Measurements from ENCODE around the gene F2RL1.
"Not testable (repeated sequence)": the region's sequence is repeated elsewhere in the genome, so short reads cannot be mapped to it uniquely, and the experiment has no call there.

Gene F2RL1

GRCh38 chr5:76775921-76776320, 42.9 kb upstream of the F2RL1 start:
- no peaks in the 10 kb centered on the region for H3F3A ChIP-seq (ENCODE audit: insufficient read depth, low read length)
- no peak overlapping the region for H3K4me2 ChIP-seq (ENCODE audit: low read depth, low read length)
- H2AFZ ChIP-seq (ENCODE audit: low read length): no peak overlapping the region
- H3K79me2 ChIP-seq (ENCODE audit: low read length): no peaks in the 10 kb centered on the region
- H3K36me3 ChIP-seq (replicated peaks; ENCODE audit: insufficient read depth, low read length): no peaks in the 10 kb centered on the region
- H3K9me2 ChIP-seq (replicated peaks; ENCODE audit: insufficient read depth, low read length): no peaks in the 10 kb centered on the region
- no peaks in the 10 kb centered on the region for H3K27me3 ChIP-seq (replicated peaks; ENCODE audit: insufficient read depth, low read length)
- H3K4me3 ChIP-seq (ENCODE audit: low read length): no peak overlapping the region
- H3K9ac ChIP-seq (ENCODE audit: low read length): no peak overlapping the region
- no peaks in the 10 kb centered on the region for H3K9me3 ChIP-seq (replicated peaks; ENCODE audit: insufficient read depth, low read length)
- no peaks in the 10 kb centered on the region for H4K20me1 ChIP-seq (ENCODE audit: insufficient read depth, low read length)
- TF ChIP-seq EZH2 (optimal IDR thresholded peaks at IDR 0.05; ENCODE audit: low read depth, low read length): no peak
- no peak for TF ChIP-seq EZH2phosphoT487 (IDR thresholded peaks at IDR 0.05; ENCODE audit: low read length)
- no peak for TF ChIP-seq CTCF (IDR thresholded peaks at IDR 0.05; ENCODE audit: low read length)
- no peaks in the 10 kb centered on the region for H3K4me1 ChIP-seq (ENCODE audit: low read length)
- no peak for DNase-seq
- no peak overlapping the region for H3K27ac ChIP-seq (ENCODE audit: low read length)

GRCh38 chr5:76776391-76776790, 42.4 kb upstream of the F2RL1 start:
- no peaks in the 10 kb centered on the region for H4K20me1 ChIP-seq (ENCODE audit: insufficient read depth, low read length)
- TF ChIP-seq EZH2phosphoT487 (IDR thresholded peaks at IDR 0.05; ENCODE audit: low read length) (no peak), EZH2 (optimal IDR thresholded peaks at IDR 0.05; ENCODE audit: low read depth, low read length) (no peak), CTCF (IDR thresholded peaks at IDR 0.05; ENCODE audit: low read length) (no peak)

GRCh38 chr5:76780616-76781015, 38.2 kb upstream of the F2RL1 start:
- not testable (repeated sequence) for H2AFZ ChIP-seq (ENCODE audit: low read length); H3K4me2 ChIP-seq (ENCODE audit: low read depth, low read length); DNase-seq; H3F3A ChIP-seq (ENCODE audit: insufficient read depth, low read length); H3K27me3 ChIP-seq (replicated peaks; ENCODE audit: insufficient read depth, low read length); H3K9ac ChIP-seq (ENCODE audit: low read length); H3K9me3 ChIP-seq (replicated peaks; ENCODE audit: insufficient read depth, low read length); H3K79me2 ChIP-seq (ENCODE audit: low read length); H3K4me3 ChIP-seq (ENCODE audit: low read length); H3K4me1 ChIP-seq (ENCODE audit: low read length); H3K9me2 ChIP-seq (replicated peaks; ENCODE audit: insufficient read depth, low read length); H3K36me3 ChIP-seq (replicated peaks; ENCODE audit: insufficient read depth, low read length); H3K27ac ChIP-seq (ENCODE audit: low read length); H4K20me1 ChIP-seq (ENCODE audit: insufficient read depth, low read length)

More at GRCh38 chr5:76776391-76776790, 42.4 kb upstream of the F2RL1 start:
- H3K9ac ChIP-seq (ENCODE audit: low read length): no peak overlapping the region
- no peak overlapping the region for H3K4me3 ChIP-seq (ENCODE audit: low read length)
- H3K79me2 ChIP-seq (ENCODE audit: low read length): no peaks in the 10 kb centered on the region
- H3K27me3 ChIP-seq (replicated peaks; ENCODE audit: insufficient read depth, low read length): no peaks in the 10 kb centered on the region
- no peaks in the 10 kb centered on the region for H3K9me3 ChIP-seq (replicated peaks; ENCODE audit: insufficient read depth, low read length)
- DNase-seq: no peak
- H3K9me2 ChIP-seq (replicated peaks; ENCODE audit: insufficient read depth, low read length): no peaks in the 10 kb centered on the region
- H3K36me3 ChIP-seq (replicated peaks; ENCODE audit: insufficient read depth, low read length): no peaks in the 10 kb centered on the region
- no peak overlapping the region for H2AFZ ChIP-seq (ENCODE audit: low read length)
- H3K4me2 ChIP-seq (ENCODE audit: low read depth, low read length): no peak overlapping the region
- no peaks in the 10 kb centered on the region for H3F3A ChIP-seq (ENCODE audit: insufficient read depth, low read length)
- no peak overlapping the region for H3K27ac ChIP-seq (ENCODE audit: low read length)
- H3K4me1 ChIP-seq (ENCODE audit: low read length): no peaks in the 10 kb centered on the region

- Histone ChIP-seq H3F3A (ENCODE audit: insufficient read depth, low read length) (no peaks in the 10 kb centered on the region), H3K36me3 (replicated peaks; ENCODE audit: insufficient read depth, low read length) (no peaks in the 10 kb centered on the region), H3K4me2 (ENCODE audit: low read depth, low read length) (no peak overlapping the region), H2AFZ (ENCODE audit: low read length) (no peak overlapping the region), H3K27me3 (replicated peaks; ENCODE audit: insufficient read depth, low read length) (no peaks in the 10 kb centered on the region), H4K20me1 (ENCODE audit: insufficient read depth, low read length) (no peaks in the 10 kb centered on the region), H3K9me3 (replicated peaks; ENCODE audit: insufficient read depth, low read length) (no peaks in the 10 kb centered on the region), H3K27ac (ENCODE audit: low read length) (no peak overlapping the region), H3K4me3 (ENCODE audit: low read length) (no peak overlapping the region), H3K9me2 (replicated peaks; ENCODE audit: insufficient read depth, low read length) (no peaks in the 10 kb centered on the region), H3K4me1 (ENCODE audit: low read length) (no peaks in the 10 kb centered on the region), H3K79me2 (ENCODE audit: low read length) (no peaks in the 10 kb centered on the region), H3K9ac (ENCODE audit: low read length) (no peak overlapping the region)
- no peak for DNase-seq
- no peak for TF ChIP-seq EZH2 (optimal IDR thresholded peaks at IDR 0.05; ENCODE audit: low read depth, low read length)
- TF ChIP-seq EZH2phosphoT487 (IDR thresholded peaks at IDR 0.05; ENCODE audit: low read length): no peak
- TF ChIP-seq CTCF (IDR thresholded peaks at IDR 0.05; ENCODE audit: low read length): no peak
Observed at GRCh38 chr5:76781775-76782174, 37.1 kb upstream of the F2RL1 start.
